Right lobe of liver (tissue), 6 donors: ENCODE measurements around the gene BPGM. TPM values are rescaled to one million over a fixed set of nuclear protein-coding genes. Genes with fewer than 3 reads are reported as not detected.

Experiments
- ATAC-seq, 4 donors: fragments of 200-7000 bp; cut with Tn5 transposase; one replicate each; pipeline ENCODE4 v1.9.1; 2020; ENCODE audit warnings: mild to moderate bottlenecking in 4 of 4, moderate library complexity in 4 of 4
- DNase-seq, 3 donors: peaks; one replicate each; pipeline ENCODE4 v3.0.0-alpha.2; 2020
- H3K27ac ChIP-seq, 3 donors: fragments of 200-600 bp; one replicate each; pipeline ENCODE4 v1.8.0; 2022
- H3K27me3 ChIP-seq, 2 donors: fragments of 200-600 bp; one replicate each; pipeline ENCODE4 v1.8.0; 2022
- H3K36me3 ChIP-seq, 4 donors: fragments of 200-600 bp; sonication (generic) in 1 of 4; one replicate each; pipeline versions ENCODE4 v1.5.1 to v1.8.0; 2017 to 2022; ENCODE audit warnings: control low read depth in 1 of 4
- H3K4me1 ChIP-seq, 4 donors: fragments of 200-600 bp; sonication (generic) in 1 of 4; one replicate each; pipeline versions ENCODE4 v1.5.1 to v1.8.0; 2017 to 2022; ENCODE audit warnings: control low read depth in 1 of 4
- H3K4me3 ChIP-seq, 3 donors: fragments of 200-600 bp; one replicate each; pipeline ENCODE4 v1.8.0; 2022
- H3K9me3 ChIP-seq, 4 donors: fragments of 200-600 bp; sonication (generic) in 1 of 4; one replicate each; pipeline versions ENCODE4 v1.5.1 to v1.8.0; 2017 to 2022; ENCODE audit warnings: control low read depth in 1 of 4
- CTCF ChIP-seq, 4 donors: fragments of 200-600 bp in 3 of 4; fragments of 450-650 bp in 1 of 4; IDR thresholded peaks; one replicate each; pipeline versions ENCODE4 v1.5.1 to v1.8.0; 2016 to 2022; ENCODE audit warnings: antibody characterized with exemption in 4 of 4, mild to moderate bottlenecking in 2 of 4
- POLR2A ChIP-seq: fragments of 450-650 bp; IDR thresholded peaks from one replicate; pipeline ENCODE4 v1.6.1; 2017; ENCODE audit warnings: antibody characterized with exemption, mild to moderate bottlenecking
- WGBS: methylation state at CpG from one replicate; pipeline ENCODE4 v1.1.6; 2018; ENCODE audit warnings: low coverage, low lambda C conversion rate; ENCODE audit not compliant: insufficient coverage; ENCODE audit errors: missing lambda C conversion rate; 5-methylcytosine and 5-hydroxymethylcytosine counted together
- intact Hi-C, 2 donors: fragments of 100-400 bp; cut with DNase I; formaldehyde crosslinking; loops; one replicate each; pipeline versions ENCODE4 v1.11.2 to v1.14.1; 2022
- total RNA-seq, 6 experiments: library from RNA; depleted of rRNA in 2 of 6; stranded (reverse); fragments of >200 nt in 2 of 6; fragmentation: NEBNext Ultra II Directional in 3 of 6; extraction: Animal tissue kit (Norgen Biotek cat#: 25700) in 3 of 6; gene quantifications; one replicate each; pipeline versions ENCODE4 v1.1.0 to v1.2.4, GENCODE V29; 2016 to 2023
- donor health status: DM: no; HTN: yes; CAD: no.
- donor health status: DM: no; HTN: no; CAD: no.
- donor health status: DM: no; HTN: no; CAD: no.
- donor health status: DM: no; HTN: yes; CAD: no.
- donor health status: DM: no; HTN: yes; CAD: no.

Gene BPGM
- total RNA-seq, 6 experiments from 2014 or later: 5.9 to 10.9 (median 7.3) TPM

- intact Hi-C loops: no loop called here
- Histone ChIP-seq H3K36me3 (no peaks in the 10 kb centered on the region), H3K27me3 (no peaks in the 10 kb centered on the region), H3K27ac (no peak overlapping the region), H3K4me3 (no peak overlapping the region), H3K9me3 (no peaks in the 10 kb centered on the region), H3K4me1 (peaks cover 0 to 4% (median 0%) of the 10 kb centered on the region in 4 donors)
- no peak for DNase-seq
- no peak for ATAC-seq
- WGBS: 75% methylated on average over 4 of the region's 4 CpGs
- TF ChIP-seq POLR2A: no peak
- TF ChIP-seq CTCF (IDR thresholded peaks at IDR 0.05): no peak
These were observed 65.5 kb downstream of the BPGM start for GRCh38 chr7:134712196-134712595.

GRCh38 chr7:134714470-134715205 is 68.0 kb downstream of the BPGM start:
- ATAC-seq: no peak
- 100% methylated on average over 2 of the region's 2 CpGs for WGBS
- H3K4me1 ChIP-seq: no peaks in the 10 kb centered on the region

GRCh38 chr7:134718211-134718875 is 71.7 kb downstream of the BPGM start:
- TF ChIP-seq CTCF (IDR thresholded peaks at IDR 0.05): no peak
- TF ChIP-seq POLR2A: no peak
- H3K27me3 ChIP-seq: no peaks in the 10 kb centered on the region
- peaks cover 0 to 7% (median 0%) of the 10 kb centered on the region in 4 donors for H3K4me1 ChIP-seq
- intact Hi-C loops: no loop called here
- ATAC-seq: no peak
- H3K4me3 ChIP-seq: no peak overlapping the region
- DNase-seq: no peak
- H3K9me3 ChIP-seq: no peaks in the 10 kb centered on the region
- WGBS: 69% methylated on average over 2 of the region's 2 CpGs
- H3K36me3 ChIP-seq: no peaks in the 10 kb centered on the region
- no peak overlapping the region for H3K27ac ChIP-seq

More at GRCh38 chr7:134714470-134715205, 68.0 kb downstream of the BPGM start:
- Histone ChIP-seq H3K27me3 (no peaks in the 10 kb centered on the region), H3K4me3 (no peak overlapping the region), H3K9me3 (no peaks in the 10 kb centered on the region), H3K27ac (no peak overlapping the region), H3K36me3 (no peaks in the 10 kb centered on the region)
- TF ChIP-seq CTCF (IDR thresholded peaks at IDR 0.05): no peak
- TF ChIP-seq POLR2A: no peak
- intact Hi-C loops: no loop called here
- no peak for DNase-seq

GRCh38 chr7:134720091-134720935 is 73.7 kb downstream of the BPGM start:
- H3K27me3 ChIP-seq: no peaks in the 10 kb centered on the region
- no peaks in the 10 kb centered on the region for H3K9me3 ChIP-seq
- no peak overlapping the region for H3K27ac ChIP-seq
- intact Hi-C loops: no loop called here
- H3K4me1 ChIP-seq: peaks cover 0 to 7% (median 0%) of the 10 kb centered on the region in 4 donors
- ATAC-seq: no peak
- H3K36me3 ChIP-seq: no peaks in the 10 kb centered on the region
- TF ChIP-seq POLR2A (no peak), CTCF (IDR thresholded peaks at IDR 0.05) (no peak)
- H3K4me3 ChIP-seq: no peak overlapping the region
- WGBS: 46% methylated on average over 5 of the region's 5 CpGs
- DNase-seq: no peak
